Colonic mucosa (tissue), 4 donors: ENCODE data around the gene MCF2L. TPM values are rescaled to one million over a fixed set of nuclear protein-coding genes. Genes with fewer than 3 reads are reported as not detected.

ENCODE experiments used
- DNase-seq: peaks from one replicate; pipeline ENCODE4 v3.0.0-alpha.2; 2020
- H3K27ac ChIP-seq: fragments of 200-600 bp; one replicate; pipeline ENCODE4 v1.8.0; 2021
- H3K27me3 ChIP-seq: fragments of 200-600 bp; one replicate; pipeline ENCODE4 v1.8.0; 2021
- H3K36me3 ChIP-seq: fragments of 200-600 bp; one replicate; pipeline ENCODE4 v1.8.0; 2021
- H3K4me1 ChIP-seq: fragments of 200-600 bp; one replicate; pipeline ENCODE4 v1.8.0; 2021; ENCODE audit warnings: mild to moderate bottlenecking
- H3K4me3 ChIP-seq: fragments of 200-600 bp; one replicate; pipeline ENCODE4 v1.8.0; 2021
- H3K9ac ChIP-seq, 2 donors: one replicate each; pipeline ENCODE4 v1.7.0; 2013; ENCODE audit warnings: control low read depth in 2 of 2, low read depth in 2 of 2, low read length in 2 of 2
- H3K9me3 ChIP-seq: fragments of 200-600 bp; one replicate; pipeline ENCODE4 v1.8.0; 2021
- CTCF ChIP-seq: fragments of 200-600 bp; IDR thresholded peaks from one replicate; pipeline ENCODE4 v1.8.0; 2022; ENCODE audit warnings: antibody characterized with exemption, mild to moderate bottlenecking
- intact Hi-C: fragments of 100-400 bp; cut with DNase I; formaldehyde crosslinking; loops from one replicate; pipeline ENCODE4 v1.14.1; 2022
- total RNA-seq, 2 donors: library from RNA; stranded (reverse); fragmentation: NEBNext Ultra II Directional in 1 of 2; extraction: Animal tissue kit (Norgen Biotek cat#: 25700) in 1 of 2; gene quantifications; one replicate each; pipeline ENCODE4 v1.2.1, GENCODE V29; 2021
- donor health status: healthy.
- donor health status: DM: no; HTN: no; CAD: no.
- donor health status: DM: no; HTN: no; CAD: no.

MCF2L gene
- total RNA-seq, 2 donors from 2014 or later, result 45.0 to 88.3 TPM

GRCh38 chr13:113091211-113091771 lies 122.3 kb downstream of the MCF2L start:
- intact Hi-C loops, result no loop called here
- no peaks in the 10 kb centered on the region for H3K9me3 ChIP-seq
- no peaks in the 10 kb centered on the region for H3K27me3 ChIP-seq
- no peaks in the 10 kb centered on the region for H3K36me3 ChIP-seq
- no peak overlapping the region for H3K27ac ChIP-seq
- DNase-seq, result no peak
- no peak overlapping the region for H3K4me3 ChIP-seq
- TF ChIP-seq CTCF, result no peak
- no peaks in the 10 kb centered on the region for H3K4me1 ChIP-seq
- no peak overlapping the region for H3K9ac ChIP-seq

GRCh38 chr13:113091891-113092775 lies 123.1 kb downstream of the MCF2L start:
- Histone ChIP-seq H3K9ac (no peak overlapping the region), H3K27ac (no peak overlapping the region), H3K9me3 (no peaks in the 10 kb centered on the region), H3K36me3 (no peaks in the 10 kb centered on the region), H3K4me1 (no peaks in the 10 kb centered on the region), H3K4me3 (no peak overlapping the region), H3K27me3 (no peaks in the 10 kb centered on the region)
- intact Hi-C loops, result no loop called here
- DNase-seq, result no peak
- TF ChIP-seq CTCF, result no peak

GRCh38 chr13:113092776-113093579 lies 124.0 kb downstream of the MCF2L start:
- intact Hi-C loops, result no loop called here
- Histone ChIP-seq H3K4me1 (no peaks in the 10 kb centered on the region), H3K9ac (no peak overlapping the region), H3K27me3 (no peaks in the 10 kb centered on the region), H3K27ac (no peak overlapping the region), H3K9me3 (no peaks in the 10 kb centered on the region), H3K36me3 (no peaks in the 10 kb centered on the region), H3K4me3 (no peak overlapping the region)
- no peak for DNase-seq
- TF ChIP-seq CTCF, result no peak

- H3K4me3 ChIP-seq, result no peak overlapping the region
- intact Hi-C loops, result no loop called here
- H3K27ac ChIP-seq, result no peak overlapping the region
- no peak for DNase-seq
- H3K4me1 ChIP-seq, result no peaks in the 10 kb centered on the region
- H3K27me3 ChIP-seq, result no peaks in the 10 kb centered on the region
- H3K36me3 ChIP-seq, result no peaks in the 10 kb centered on the region
- H3K9me3 ChIP-seq, result no peaks in the 10 kb centered on the region
- no peak overlapping the region for H3K9ac ChIP-seq
- TF ChIP-seq CTCF, result no peak
Observed at GRCh38 chr13:113093580-113094409, 124.8 kb downstream of the MCF2L start.

GRCh38 chr13:113094410-113094800 lies 125.4 kb downstream of the MCF2L start:
- no peaks in the 10 kb centered on the region for H3K4me1 ChIP-seq
- no peak overlapping the region for H3K9ac ChIP-seq
- no peaks in the 10 kb centered on the region for H3K27me3 ChIP-seq
- no peaks in the 10 kb centered on the region for H3K36me3 ChIP-seq
- no peak for TF ChIP-seq CTCF
- H3K9me3 ChIP-seq, result no peaks in the 10 kb centered on the region
- H3K27ac ChIP-seq, result no peak overlapping the region
- DNase-seq, result no peak
- intact Hi-C loops, result no loop called here
- H3K4me3 ChIP-seq, result no peak overlapping the region
